Stromal cell of bone marrow (primary cell): ENCODE measurements around the gene FCRL6.

Experiments used
- DNase-seq: peaks from one replicate; pipeline ENCODE4 v3.0.0-alpha.2; 2012; ENCODE audit warnings: low read depth

FCRL6 gene

GRCh38 chr1:159802111-159802510 lies at the start of gene FCRL6:
FCRL6 (plus strand) TSS chr1:159802360; CDS start chr1:159802425, 65 bp downstream.
- no peak for DNase-seq

- no peak for DNase-seq
These were observed 48.8 kb upstream of the FCRL6 start for GRCh38 chr1:159753386-159753785.

- DNase-seq: no peak
These were observed 46.6 kb upstream of the FCRL6 start for GRCh38 chr1:159755451-159756007.

GRCh38 chr1:159756397-159756796 lies 45.8 kb upstream of the FCRL6 start:
- no peak for DNase-seq

GRCh38 chr1:159763686-159764085 lies 38.5 kb upstream of the FCRL6 start:
- no peak for DNase-seq

GRCh38 chr1:159765806-159766205 lies 36.4 kb upstream of the FCRL6 start:
- no peak for DNase-seq

- DNase-seq: no peak
These were observed 30.8 kb upstream of the FCRL6 start for GRCh38 chr1:159771127-159771895.

GRCh38 chr1:159774465-159774864 lies 27.7 kb upstream of the FCRL6 start:
- DNase-seq: no peak

GRCh38 chr1:159775716-159776115 lies 26.4 kb upstream of the FCRL6 start:
- no peak for DNase-seq

GRCh38 chr1:159778266-159778665 lies 23.9 kb upstream of the FCRL6 start:
- DNase-seq: no peak

- DNase-seq: peak; percentile 68
These were observed 22.7 kb upstream of the FCRL6 start for GRCh38 chr1:159779403-159779851.

- peak; percentile 96 for DNase-seq
These were observed 21.3 kb upstream of the FCRL6 start, which contains the start of gene DUSP23 for GRCh38 chr1:159780583-159781582. DUSP23 (plus strand) TSS chr1:159780962; CDS start chr1:159781101, 139 bp downstream.

GRCh38 chr1:159781992-159782391 lies 20.2 kb upstream of the FCRL6 start:
- no peak for DNase-seq

GRCh38 chr1:159783724-159784123 lies 18.4 kb upstream of the FCRL6 start:
- no peak for DNase-seq

- DNase-seq: no peak
These were observed 15.7 kb upstream of the FCRL6 start for GRCh38 chr1:159786465-159786864.

GRCh38 chr1:159786966-159787365 lies 15.2 kb upstream of the FCRL6 start:
- DNase-seq: peak; percentile 50

GRCh38 chr1:159790237-159790917 lies 11.8 kb upstream of the FCRL6 start:
- DNase-seq: no peak

- no peak for DNase-seq
These were observed 11.1 kb upstream of the FCRL6 start for GRCh38 chr1:159791031-159791430.

- DNase-seq: no peak
These were observed 10.7 kb upstream of the FCRL6 start for GRCh38 chr1:159791461-159791860.

- no peak for DNase-seq
These were observed 6.6 kb upstream of the FCRL6 start for GRCh38 chr1:159795534-159795933.

GRCh38 chr1:159798893-159799292 lies 3.3 kb upstream of the FCRL6 start:
- DNase-seq: peak; percentile 75
